ENCODE results near the gene TMUB2.
A peak's percentile ranks its signal among the peaks of the same experiment; 100 is the strongest.

The TMUB2 gene

GRCh38 chr17:44210342-44211192 lies 23.8 kb downstream of the TMUB2 start (continued):
- TF ChIP-seq ZNF350 (tag by site-specific recombination; IDR thresholded peaks at IDR 0.05): no peak
- TF ChIP-seq ZNF248 (tag by site-specific recombination; IDR thresholded peaks at IDR 0.05): no peak
- no peak for TF ChIP-seq ZNF175 (tag by site-specific recombination; IDR thresholded peaks at IDR 0.05)
- TF ChIP-seq, protein P1, sequence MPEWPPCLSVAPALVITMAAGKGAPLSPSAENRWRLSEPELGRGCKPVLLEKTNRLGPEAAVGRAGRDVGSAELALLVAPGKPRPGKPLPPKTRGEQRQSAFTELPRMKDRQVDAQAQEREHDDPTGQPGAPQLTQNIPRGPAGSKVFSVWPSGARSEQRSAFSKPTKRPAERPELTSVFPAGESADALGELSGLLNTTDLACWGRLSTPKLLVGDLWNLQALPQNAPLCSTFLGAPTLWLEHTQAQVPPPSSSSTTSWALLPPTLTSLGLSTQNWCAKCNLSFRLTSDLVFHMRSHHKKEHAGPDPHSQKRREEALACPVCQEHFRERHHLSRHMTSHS (tag by site-specific recombination; IDR thresholded peaks at IDR 0.05): no peak
- TF ChIP-seq ZSCAN30 (tag by site-specific recombination; IDR thresholded peaks at IDR 0.05): peak; percentile 78
- no peak for TF ChIP-seq ZNF529 (tag by site-specific recombination; IDR thresholded peaks at IDR 0.05; ENCODE audit: insufficient replicate concordance)
- no peak for TF ChIP-seq ZNF544 (tag by site-specific recombination; IDR thresholded peaks at IDR 0.05)
- TF ChIP-seq ZNF266 (tag by site-specific recombination; IDR thresholded peaks at IDR 0.05; ENCODE audit: low read depth): no peak
- TF ChIP-seq ZNF768 (tag by site-specific recombination; IDR thresholded peaks at IDR 0.05): no peak
- TF ChIP-seq ZNF600 (tag by site-specific recombination; IDR thresholded peaks at IDR 0.05): peak; percentile 51; the same call in 1 of the 2 replicates
- no peak for TF ChIP-seq ZNF555 (tag by site-specific recombination; conservative IDR thresholded peaks at IDR 0.05)
- TF ChIP-seq MZF1 (tag by site-specific recombination; IDR thresholded peaks at IDR 0.05; ENCODE audit: borderline replicate concordance): no peak
- no peak for TF ChIP-seq ZBTB48 (tag by site-specific recombination; IDR thresholded peaks at IDR 0.05)
- TF ChIP-seq ZBTB6 (tag by site-specific recombination; IDR thresholded peaks at IDR 0.05): no peak
- TF ChIP-seq ZNF404 (tag by site-specific recombination; IDR thresholded peaks at IDR 0.05): no peak
- no peak for TF ChIP-seq BCL11A (tag by site-specific recombination; IDR thresholded peaks at IDR 0.05; ENCODE audit: low read depth)
- no peak for TF ChIP-seq ZNF138 (tag by site-specific recombination; IDR thresholded peaks at IDR 0.05; ENCODE audit: borderline replicate concordance)
- no peak for TF ChIP-seq ZNF335 (tag by site-specific recombination; conservative IDR thresholded peaks at IDR 0.05)
- TF ChIP-seq ZSCAN18 (tag by site-specific recombination; IDR thresholded peaks at IDR 0.05): no peak

GRCh38 chr17:44211281-44212265 lies 24.8 kb downstream of the TMUB2 start:
- Histone ChIP-seq H3K4me3 (ENCODE audit: low read depth, low read length) (no peak overlapping the region), H3K9me3 (ENCODE audit: control insufficient read depth, insufficient read depth, low read depth, low read length) (no peaks in the 10 kb centered on the region), H3K36me3 (ENCODE audit: control insufficient read depth in 2 of 2, insufficient read depth in 1 of 2, low read length in 2 of 2) (peaks cover 39 to 98% of the 10 kb centered on the region in 2 experiments), H3K4me1 (ENCODE audit: control insufficient read depth, insufficient read depth, low read length) (no peaks in the 10 kb centered on the region), H3K27ac (ENCODE audit: extremely low read depth, low read depth, low read length) (no peak overlapping the region)
- TF ChIP-seq ZNF600 (tag by site-specific recombination; IDR thresholded peaks at IDR 0.05): 0 out of 2 replicates have a peak, but pooled peaks have one; percentile 10
- no peak for TF ChIP-seq EGR2 (tag by site-specific recombination; IDR thresholded peaks at IDR 0.05; ENCODE audit: low read depth)
- POLR2A ChIA-PET: interaction anchor here (1.1 to 4.1 kb wide), 4 partner anchors 9 to 134 kb away, joined by 3 to 23 read pairs (median 4); partner anchors contain the start of genes TMUB2 and UBTF
- CTCF ChIA-PET: interaction anchor here (0.6 to 3.7 kb wide), 7 partner anchors 28 to 300 kb away, joined by 3 to 33 read pairs (median 7); partner anchors contain the start of genes GRN and SLC25A39

All from HEK293 (cell line).